DMS79 treated with DMSO at 0.1 percent for 48 hours (cell line): ENCODE data around the gene ILF3.
"Not testable (repeated sequence)": the region's sequence is repeated elsewhere in the genome, so short reads cannot be mapped to it uniquely, and the experiment has no call there.

Experiments used
- DNase-seq: peaks from one replicate; lab custom pipeline; 2025; lab: John Stamatoyannopoulos, UW

Gene ILF3

DNA sequence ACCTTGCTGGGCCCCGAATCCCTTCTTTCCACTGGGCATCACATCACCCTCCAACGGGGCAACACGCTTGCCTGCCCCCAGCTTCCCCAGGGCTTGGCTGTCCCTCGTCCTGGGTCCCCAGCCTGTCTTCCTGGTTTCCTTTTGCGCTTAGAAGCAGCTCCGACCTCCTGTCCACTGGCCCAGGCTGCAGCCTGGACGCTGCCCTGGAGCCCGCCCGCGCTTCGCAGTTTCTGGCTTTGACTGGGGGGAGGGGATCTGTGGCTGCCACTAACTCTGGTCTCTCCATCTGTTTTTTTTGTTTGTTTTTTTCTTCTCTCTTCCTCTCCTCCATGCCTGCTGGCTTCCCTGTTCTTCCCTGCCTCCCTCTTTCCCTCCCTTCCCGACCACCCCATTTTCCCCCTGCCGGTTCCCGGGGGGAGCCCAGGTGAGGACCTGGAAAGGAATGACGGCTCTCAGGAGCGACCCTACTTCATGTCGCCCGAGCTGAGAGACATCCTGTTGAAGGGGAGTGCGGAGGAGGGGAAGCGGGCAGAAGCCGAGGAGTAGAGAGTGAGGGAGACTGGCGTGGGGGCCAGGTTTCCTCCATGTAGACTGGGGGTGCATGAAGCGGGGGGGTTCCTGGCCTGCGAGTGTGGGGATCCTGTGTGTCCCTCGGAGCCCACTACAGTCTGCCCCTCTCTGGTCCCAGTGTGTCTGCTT lies 11.5 kb upstream of the ILF3 start:
- DNase-seq = no peak

DNA sequence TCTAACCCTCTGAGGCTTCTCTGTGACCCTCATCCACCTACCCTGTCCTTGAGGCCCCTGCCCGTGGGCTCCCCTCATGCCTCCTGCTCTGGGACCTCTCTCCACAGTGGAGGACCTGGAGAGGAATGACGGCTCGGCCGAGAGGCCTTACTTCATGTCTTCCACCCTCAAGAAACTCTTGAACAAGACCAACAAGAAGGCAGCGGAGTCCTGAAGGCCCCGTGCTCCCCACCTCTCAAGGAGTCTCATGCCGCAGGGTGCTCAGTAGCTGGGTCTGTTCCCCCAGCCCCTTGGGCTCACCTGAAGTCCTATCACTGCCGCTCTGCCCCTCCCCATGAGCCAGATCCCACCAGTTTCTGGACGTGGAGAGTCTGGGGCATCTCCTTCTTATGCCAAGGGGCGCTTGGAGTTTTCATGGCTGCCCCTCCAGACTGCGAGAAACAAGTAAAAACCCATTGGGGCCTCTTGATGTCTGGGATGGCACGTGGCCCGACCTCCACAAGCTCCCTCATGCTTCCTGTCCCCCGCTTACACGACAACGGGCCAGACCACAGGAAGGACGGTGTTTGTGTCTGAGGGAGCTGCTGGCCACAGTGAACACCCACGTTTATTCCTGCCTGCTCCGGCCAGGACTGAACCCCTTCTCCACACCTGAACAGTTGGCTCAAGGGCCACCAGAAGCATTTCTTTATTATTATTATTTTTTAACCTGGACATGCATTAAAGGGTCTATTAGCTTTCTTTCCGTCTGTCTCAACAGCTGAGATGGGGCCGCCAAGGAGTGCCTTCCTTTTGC lies 10.8 kb upstream of the ILF3 start:
- no peak for DNase-seq

DNA sequence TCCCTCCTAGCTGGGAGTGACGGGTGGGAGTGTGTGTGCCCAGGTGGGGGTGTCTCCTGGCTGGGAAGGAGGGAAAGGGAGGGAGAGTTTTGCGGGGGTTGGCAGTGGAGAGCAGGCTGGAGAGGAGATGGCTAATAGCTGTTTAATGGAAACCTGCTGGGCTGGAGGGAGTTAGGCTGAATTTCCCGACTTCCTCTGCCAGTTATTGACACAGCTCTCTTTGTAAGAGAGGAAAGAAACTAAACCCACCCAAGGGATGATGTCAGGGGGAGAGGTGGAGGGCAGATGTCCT lies 10.2 kb upstream of the ILF3 start:
- DNase-seq = no peak

DNA sequence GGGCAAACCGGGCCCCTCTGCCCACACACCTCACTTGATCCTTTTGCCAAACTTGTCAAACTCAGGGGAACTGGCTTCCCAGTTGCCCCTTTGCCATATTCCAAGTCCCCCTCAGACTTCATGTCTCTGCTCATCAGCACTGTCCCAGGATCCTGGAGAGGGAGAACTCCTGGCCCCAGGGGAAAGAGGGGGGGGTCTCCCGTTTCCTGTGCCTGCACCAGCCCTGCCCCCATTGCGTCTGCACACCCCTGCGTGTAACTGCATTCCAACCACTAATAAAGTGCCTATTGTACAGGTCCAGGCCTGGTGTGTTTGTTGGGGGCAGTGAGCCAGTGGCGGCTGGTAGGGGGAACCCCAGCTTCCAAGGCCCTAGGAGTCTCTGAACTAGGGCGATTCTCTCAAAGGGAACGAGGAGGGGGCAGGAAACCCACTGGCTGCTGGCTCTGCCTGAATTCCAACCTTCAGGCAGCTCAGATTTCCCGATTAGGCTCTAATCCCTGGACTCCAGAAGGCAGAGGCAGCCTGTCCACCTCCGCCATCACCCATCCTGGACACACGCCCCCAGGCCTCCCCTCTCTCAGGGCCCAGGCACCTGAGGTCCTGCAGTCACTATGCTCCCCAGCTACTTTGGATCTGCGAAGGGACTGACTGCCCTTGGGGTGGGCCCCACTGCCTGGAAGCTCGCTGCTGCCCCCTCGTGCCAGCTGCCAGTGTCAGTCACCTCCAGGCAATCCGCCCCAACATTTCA lies 9.7 kb upstream of the ILF3 start:
- peak; percentile 45 for DNase-seq

DNA sequence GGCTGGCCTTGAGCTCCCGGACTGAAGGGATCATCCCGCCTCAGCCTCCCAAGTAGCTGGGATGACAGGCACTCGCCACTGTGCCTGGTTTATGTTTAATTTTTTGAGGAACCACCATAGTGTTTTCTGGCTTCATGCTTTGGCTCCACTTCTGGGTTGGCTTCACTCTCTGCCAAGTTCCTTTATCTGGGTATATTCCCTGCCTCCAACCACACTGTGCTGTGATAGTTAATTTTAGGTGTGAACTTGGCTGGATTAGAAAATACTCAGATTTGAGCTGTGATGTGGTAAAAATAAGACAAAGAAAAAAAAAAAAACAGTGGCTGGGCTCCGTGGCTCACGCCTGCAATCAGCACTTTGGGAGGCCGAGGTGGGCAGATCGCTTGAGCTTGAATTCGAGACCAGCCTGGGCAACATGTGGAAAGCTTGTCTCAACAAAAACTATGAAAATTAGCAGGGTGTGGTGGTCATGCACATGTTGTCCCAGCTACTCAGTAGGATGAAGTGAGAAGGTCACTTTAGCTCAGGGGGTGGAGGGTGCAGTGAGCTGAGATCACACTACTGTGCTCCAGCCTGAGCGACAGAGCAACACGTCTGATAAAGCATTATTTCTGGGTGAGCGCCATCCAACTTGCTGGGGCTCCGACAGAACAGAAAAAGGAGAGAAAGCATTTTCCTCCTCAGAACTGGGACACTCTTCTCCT lies 7.5 kb upstream of the ILF3 start:
- DNase-seq = no peak

DNA sequence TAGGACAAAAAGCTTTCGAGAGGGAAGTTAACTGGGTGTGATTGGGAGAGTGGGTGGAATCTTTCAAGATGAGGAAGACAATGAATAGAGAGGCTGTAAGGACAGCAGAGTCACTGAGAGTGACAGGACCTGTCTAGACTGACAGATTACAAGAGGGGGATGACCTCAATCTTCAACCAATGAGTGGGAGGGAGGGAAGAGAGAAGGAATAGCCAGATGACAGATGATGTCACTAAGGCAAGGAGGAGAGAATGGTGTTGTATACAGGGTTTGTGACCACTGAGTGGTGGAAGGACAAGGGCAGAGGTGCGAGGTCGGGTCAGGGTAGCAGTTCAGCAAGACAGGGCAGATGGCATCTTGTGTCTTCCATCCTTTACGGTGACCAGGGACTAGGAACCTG lies 5.8 kb upstream of the ILF3 start:
- no peak for DNase-seq

DNA sequence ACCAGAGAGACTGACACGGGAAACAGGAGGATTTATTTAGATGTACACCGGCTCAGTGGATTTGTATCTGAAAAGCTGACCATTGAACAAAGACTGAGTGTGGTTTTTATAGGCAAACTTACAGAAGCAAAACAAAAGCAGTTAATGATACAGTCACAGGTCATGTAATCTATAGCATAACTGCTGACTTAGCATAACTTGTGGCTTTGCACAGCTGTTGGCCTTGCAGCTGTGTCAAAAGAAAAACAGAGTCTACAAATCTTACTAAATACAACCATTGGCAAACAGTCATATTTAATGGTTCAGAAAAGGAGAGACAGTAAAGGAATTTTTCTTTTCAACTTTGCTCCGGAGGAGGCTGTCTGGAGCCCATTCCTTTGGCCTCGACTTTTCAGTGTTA lies 2.3 kb upstream of the ILF3 start:
- no peak for DNase-seq

DNA sequence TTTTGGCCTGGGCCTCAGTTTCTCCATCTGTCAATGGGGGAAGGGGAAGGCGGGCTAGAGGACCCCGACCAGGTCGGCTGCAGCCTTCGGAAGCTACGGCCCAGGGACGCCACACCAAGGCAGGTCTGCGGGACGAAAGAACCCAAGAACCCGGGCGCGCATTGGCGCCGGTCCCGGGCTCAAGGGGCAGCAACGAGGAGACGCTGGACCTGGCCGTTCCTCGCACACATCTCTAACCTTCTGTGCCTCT lies 739 bp upstream of the ILF3 start:
- no peak for DNase-seq

DNA sequence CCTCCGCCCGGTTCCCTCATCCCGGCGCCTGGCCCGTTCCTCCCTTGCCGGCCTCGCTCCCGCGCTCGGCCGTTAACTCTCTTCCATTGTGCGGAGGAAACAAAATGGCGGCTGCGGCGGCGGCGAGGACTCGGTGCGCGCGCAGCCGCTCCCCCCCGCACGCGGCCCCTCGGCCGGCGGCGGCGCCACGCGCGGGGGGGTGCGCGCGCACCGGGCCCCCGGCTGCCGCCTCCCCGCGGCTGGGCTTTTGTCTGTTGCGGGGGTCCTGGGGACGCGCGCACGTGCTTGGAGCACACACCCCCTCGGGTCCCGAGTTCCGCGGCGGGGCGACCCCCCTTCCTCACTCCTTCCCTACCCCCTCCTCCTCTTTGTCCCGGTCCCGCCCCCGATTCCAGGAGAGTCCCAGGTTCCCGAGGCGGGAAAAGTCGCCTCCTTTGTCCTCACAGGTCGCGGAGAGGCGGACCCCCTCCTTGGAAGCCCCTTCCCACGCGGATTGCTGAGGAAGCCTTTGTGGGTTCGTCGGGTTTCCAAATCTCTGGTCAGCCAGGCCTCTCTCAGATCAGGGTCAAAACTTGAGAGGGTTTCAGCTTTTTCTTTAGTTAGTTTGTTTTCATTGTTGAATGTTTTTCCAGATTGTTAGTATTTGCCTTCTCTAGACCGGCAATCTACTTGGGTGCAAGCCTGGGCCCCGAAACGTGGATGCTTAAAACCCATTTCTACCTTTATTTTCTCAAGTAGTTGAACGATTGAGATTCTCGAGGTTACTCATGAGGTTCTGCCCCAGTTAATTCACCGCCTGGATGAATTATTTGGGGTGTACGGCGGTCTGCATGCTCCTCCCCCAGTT lies 687 bp downstream of the ILF3 start:
- peak; percentile 84 for DNase-seq

DNA sequence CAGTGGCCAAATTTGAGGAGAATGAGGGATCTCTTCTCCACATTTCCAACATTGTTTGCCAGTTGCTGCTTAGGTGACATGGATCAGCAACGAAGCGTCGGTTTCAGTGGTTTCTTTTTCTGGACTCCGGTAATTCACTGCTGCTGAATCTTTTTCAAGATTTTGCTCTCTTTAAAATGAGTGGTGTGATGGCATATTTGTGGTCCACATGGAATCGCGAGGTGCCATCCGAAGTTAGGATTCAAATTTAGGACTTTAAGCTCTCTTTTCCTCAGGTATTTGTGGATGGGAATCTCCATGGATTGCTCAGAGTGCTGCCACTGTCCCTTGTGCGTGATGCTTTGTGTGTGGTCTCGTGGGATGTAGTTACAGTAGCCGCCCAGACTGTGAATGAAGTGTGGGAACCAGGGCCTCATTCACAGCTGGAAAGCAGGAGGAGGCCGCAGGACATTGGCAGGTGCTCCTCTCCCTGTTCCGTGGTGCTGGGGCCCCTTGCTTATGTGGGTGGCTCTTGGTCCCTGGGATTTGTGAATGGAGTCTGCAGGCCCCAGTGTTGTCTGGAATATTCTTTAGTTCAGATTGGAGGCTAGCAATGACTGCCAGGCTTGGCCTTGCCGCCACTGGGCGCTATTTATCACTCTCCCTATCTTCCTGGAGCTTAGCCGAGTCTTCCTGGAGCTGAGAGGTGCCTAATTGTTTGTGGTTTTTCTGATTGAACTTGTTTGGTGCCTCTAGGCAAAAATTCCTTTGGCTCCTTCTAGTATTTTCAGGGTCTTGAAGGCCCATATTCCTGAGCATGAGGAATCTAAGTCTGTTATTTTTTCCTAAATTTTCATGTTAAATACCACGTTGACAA lies 1.5 kb downstream of the ILF3 start:
- peak; percentile 69 for DNase-seq

DNA sequence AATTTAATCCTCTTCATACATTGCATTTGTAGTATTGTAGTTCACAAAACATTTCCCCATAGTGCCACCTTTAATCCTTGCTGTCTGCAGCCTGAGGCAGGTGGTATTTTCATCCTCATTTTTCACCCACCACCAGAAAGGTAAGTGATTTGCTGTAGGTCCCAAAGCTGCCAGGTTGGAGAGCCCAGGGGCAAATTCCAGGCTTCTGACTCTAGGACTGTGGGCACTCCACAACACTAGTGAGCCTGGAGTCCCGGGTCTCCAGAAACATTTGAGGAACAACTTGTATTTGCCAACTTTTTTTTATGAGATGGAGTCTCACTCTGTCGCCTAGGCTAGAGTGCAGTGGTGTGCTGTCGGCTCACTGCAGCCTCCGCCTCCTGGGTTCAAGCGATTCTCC lies 6.2 kb downstream of the ILF3 start:
- DNase-seq = no peak

DNA sequence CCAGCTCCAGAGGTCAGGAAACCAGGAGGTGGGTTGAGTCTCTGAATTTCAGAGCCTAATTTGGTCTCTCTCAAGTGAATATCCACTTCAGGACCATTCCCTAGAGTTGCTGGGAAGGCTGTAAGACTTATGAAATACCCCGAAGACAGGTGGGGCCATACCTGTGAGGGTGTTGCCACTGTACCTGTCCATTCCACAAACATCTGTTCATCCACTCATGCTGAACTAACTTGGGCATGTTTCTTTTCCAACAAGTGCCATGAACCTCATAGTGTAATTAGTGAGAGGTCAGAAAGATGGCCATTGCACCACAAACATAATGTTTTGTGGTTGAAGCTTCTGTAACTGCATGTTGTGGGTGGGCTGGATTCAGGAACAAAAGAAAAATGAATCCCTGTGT lies 7.8 kb downstream of the ILF3 start:
- no peak for DNase-seq

DNA sequence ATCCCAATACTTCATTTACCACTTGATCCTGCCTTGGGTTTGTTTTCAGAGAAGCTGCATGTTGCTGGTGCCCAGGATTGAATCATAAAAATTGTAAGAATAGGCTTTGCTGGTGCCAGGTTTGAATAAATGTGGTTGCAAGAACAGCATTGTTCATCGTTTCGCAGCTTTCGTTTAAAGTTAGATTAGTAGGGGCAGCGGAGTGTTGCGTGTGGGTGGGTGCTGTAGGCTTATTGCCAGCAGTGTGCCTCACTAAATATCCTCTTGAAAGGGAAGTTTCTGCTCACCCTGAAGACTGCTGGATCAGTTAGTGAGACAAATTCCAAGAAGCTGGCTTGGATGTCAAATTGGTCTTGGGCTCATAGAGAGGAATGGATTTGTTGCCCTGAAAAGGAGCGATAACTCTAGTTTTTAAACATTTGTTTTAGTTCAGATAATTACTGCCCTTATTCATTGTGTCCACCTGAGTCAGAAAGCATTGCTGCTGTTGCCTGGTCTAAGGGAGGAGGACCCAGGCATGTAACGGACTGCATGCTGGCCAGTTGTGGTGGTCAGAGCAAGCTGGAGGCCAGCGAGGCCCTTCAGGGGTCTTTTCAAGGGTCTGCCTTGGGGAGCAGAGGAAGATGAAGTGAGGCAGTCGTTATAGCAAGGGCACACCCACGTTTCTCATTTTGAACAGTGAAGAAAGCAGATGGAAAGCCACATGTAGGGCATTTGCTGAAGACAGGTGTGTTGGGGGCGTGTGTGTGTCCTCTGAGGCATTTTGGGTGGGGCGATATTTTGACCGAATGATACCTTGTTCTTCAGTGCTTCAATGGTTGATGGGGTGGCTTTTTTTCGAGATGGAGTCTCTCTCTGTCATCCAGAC lies 8.5 kb downstream of the ILF3 start:
- DNase-seq = peak; percentile 7

DNA sequence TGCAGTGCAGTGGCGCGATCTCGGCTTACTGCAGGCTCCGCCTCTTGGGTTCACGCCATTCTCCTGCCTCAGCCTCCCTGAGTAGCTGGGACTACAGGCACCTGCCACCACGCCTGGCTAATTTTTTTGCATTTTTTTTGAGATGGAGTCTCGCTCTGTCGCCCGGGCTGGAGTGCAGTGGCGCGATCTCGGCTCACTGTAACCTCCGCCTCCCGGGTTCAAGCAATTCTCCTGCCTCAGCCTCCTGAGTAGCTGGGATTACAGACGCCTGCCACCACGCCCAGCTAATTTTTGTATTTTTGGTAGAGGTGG lies 9.1 kb downstream of the ILF3 start:
- DNase-seq = not testable (repeated sequence)

DNA sequence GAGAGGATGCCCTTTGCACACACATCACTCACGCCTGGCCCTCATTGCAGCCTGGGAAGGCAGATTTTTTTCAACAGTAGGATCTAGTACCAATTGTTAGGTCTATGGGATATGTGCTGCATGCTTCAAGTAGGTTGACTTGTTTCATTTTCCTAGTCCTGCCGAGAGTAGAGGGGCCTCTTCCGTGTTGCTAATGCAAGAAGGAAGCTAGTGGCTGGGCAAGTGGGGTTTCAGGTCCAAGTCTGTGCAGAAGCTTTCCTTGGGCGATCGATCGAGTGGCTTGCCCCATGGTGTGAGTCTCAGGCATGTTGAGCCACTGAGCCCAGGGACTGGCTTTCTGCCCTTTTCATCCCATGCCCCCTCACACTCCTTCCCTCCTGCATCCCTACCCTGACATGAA lies 13.7 kb downstream of the ILF3 start:
- DNase-seq = no peak

DNA sequence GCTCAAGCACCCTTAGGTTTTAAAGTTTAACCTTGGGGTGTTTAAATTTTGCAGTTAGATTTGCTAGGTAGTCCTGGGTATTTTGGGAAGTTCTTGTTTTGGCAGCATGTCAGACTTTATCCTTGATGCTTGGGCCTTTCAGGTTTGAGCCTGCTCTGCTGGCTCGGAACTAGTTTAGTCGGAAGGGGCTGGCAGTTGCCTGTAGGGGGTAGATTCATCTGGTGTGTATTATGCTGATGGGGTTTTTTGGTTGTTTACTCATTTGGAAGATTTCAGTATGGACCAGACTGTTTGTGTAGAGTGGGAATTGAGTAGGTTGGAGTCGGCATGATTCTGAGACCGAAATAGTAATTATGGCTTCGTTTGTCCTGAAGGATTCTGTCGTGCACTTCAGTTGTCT lies 15.1 kb downstream of the ILF3 start:
- DNase-seq = no peak

DNA sequence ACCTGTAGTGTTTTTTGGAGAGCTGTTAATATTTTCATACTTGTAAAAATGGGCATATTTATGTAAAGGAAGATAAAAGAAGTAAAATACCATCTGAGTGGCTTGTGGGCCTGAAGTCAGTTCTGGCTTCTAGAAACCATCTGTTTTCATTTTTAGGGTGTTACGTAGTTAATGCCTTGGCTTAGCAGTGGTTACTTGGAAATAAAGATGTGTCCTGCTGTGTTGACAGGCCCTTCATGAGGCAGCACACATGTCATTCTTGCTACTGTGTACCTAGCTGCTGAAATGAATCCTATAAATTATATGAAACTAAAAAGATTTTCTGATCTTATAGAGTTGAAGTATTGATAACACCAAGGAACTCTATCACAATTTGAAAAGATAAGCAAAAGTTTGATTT lies 16.0 kb downstream of the ILF3 start:
- DNase-seq = no peak

DNA sequence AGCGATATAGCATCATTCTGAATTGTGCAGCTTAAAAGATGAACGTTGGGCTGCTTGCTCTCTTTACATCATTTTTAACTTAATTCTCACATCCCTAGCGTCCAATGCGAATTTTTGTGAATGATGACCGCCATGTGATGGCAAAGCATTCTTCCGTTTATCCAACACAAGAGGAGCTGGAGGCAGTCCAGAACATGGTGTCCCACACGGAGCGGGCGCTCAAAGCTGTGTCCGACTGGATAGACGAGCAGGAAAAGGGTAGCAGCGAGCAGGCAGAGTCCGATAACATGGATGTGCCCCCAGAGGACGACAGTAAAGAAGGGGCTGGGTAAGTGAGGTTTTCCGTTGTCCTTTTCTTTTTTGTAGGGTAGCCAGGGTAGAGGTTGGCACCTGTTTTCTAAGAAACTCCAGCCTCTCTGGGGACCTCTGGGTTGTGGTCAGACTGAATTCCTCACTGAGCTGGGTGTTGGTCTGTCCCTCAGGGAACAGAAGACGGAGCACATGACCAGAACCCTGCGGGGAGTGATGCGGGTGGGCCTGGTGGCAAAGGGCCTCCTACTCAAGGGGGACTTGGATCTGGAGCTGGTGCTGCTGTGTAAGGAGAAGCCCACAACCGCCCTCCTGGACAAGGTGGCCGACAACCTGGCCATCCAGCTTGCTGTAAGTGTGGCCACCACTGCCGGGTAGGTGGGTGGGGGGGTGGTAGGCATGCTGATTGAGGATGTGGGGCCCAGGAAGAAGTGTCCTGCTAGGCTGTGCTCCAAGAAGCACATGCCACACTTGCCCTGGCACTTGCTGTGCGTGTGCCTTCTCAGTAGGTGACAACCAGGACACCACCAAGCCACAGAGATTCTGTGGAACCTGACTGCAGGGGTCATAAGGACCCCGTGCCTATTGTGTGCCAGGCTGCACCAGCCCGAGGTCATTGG lies 17.0 kb downstream of the ILF3 start:
- DNase-seq = no peak

DNA sequence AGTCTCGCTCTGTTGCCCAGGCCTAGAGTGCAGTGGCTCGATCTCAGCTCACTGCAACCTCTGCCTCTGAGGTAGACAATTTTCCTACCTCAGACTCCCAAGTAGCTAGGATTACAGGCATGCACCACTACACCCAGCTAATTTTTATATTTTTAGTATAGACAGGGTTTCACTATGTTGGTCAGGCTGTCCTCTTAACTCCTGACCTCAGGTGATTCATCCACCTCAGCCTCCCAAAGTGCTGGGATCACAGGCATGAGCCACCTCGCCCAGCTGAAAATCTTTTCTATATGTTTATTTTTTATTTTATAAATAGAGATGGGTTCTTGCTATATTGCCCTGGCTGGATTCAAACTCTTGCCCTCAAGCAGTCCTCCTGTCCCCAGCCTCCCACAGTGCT lies 17.8 kb downstream of the ILF3 start:
- not testable (repeated sequence) for DNase-seq
